ENCODE data around the gene LYRM9.

DNA sequence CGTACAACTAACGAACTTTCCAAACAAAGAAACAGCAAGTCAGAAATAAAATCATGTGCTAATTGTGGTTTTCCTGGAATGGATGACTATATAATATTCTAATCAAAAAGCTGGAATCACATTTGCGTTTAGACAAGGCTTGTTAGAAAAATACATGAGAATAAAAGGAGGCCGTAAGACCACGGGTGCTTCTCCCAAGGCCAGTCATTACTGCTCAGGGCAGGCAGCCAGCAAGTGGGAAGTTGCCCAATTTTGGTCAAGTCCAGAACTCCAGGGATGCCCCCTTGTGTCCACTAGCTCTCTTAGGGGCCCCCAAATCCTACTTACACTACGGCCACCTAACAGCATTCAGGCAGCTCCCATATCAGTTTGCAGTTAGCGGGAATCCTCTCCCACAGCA is 25.9 kb upstream of the LYRM9 start:
- TF ChIP-seq RAD21 (IDR thresholded peaks at IDR 0.05; ENCODE audit: low read depth) (no peak), ZBTB7A (IDR thresholded peaks at IDR 0.05; ENCODE audit: low read depth) (no peak), TEAD4 (IDR thresholded peaks at IDR 0.05) (no peak), CREB1 (IDR thresholded peaks at IDR 0.05; ENCODE audit: low read depth) (no peak)
